CD4-positive, alpha-beta T cell treated with Interleukin-6 for 4 hours (primary cell): ENCODE measurements around the gene MEGF6.

Experiments used
- DNase-seq: peaks from one replicate; pipeline ENCODE4 v3.0.0-alpha.2; 2020; ENCODE audit warnings: mixed read lengths

MEGF6 gene

DNA sequence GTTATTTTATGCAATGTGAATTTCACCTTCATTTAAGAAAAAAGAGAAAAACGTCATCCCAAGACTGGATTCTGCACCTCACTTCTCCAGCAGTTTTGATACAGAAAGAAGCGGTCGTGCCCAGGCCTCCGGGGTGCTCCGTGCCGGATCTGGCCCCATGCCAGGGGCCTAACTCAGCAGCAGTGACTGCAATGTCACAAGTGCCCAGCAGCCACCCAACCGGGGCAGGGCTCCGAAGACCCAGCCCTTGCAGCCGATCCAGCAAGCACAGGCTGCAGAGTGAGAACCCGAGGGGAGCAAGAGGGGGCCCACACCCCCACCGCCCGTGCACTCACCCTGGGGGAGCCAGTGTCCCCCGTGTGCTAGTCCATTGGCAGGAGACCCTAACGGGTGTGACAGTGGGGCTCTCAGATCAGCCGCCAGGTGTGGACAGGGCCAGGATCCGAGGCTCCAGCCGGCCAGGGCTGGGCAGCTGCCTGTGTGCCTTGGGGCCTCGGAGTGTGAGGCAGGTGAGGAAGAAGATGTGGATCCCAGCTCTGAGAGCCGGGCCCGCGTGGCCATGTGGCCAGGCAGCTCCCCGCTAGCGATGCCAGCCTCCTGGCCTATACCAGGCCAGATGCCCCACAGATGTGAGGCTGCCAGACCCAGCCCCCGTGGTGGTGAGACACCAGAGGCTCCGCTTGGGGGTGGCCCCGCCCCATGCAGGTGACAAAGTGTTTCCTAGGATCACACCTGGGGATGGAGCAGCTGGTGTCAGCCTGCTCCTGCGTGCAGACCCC, 60.6 kb downstream of the MEGF6 start:
- no peak for DNase-seq

DNA sequence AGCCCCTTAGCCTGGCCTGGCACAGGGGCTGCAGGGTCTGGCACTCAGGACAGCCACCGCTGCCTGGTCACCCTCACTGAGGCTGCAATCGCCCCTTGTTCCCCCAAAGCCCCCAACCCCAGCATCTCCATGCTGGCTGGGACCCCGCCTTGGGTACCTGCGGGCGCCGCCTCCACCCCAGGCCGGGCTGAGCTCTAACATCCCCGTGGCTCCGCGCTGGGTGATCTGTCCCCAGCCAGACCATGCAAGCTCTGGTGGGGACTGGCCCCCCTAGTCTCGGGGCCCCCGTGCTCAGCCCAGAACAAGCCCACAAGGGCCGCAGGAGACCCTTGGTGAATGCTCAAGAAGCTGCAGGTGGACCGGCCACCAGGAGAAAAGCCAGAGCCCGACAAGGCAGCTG, 62.4 kb downstream of the MEGF6 start:
- no peak for DNase-seq

DNA sequence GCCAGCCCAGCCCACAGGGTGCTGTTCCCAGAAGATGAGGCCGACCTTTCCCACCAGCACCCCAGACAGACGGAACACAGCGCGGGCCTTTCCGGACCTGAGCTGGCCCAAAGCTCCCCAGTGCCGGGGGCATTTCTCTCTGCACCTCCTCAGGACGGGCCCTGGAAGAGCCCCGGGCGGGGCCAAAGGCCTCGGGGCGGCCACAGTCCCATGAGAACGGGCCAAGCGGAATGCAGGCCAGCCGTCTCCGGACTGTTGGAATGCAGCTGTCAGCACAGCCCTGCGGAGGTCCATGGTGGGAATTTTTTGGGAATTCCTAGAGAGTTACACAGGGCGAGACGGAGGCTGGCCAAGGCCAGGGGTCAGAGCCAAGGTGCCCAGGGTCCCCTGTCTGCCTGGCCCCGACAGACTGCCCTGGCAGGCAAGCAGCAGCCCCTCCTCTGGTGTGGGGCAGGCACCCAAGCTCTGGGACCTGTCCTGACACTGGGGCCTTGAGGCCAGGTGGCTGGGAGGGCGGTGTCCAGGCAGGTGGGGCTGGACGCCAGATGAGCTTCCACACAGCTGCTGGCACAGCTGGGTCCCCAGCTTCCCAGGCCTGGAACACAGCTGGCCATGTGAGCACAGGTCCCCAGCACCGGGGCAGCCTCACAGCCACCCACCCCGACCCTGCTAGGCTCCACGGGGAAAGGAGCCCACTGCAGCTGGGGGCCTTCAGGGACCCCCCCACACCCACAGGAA, 63.0 kb downstream of the MEGF6 start:
- DNase-seq: no peak

DNA sequence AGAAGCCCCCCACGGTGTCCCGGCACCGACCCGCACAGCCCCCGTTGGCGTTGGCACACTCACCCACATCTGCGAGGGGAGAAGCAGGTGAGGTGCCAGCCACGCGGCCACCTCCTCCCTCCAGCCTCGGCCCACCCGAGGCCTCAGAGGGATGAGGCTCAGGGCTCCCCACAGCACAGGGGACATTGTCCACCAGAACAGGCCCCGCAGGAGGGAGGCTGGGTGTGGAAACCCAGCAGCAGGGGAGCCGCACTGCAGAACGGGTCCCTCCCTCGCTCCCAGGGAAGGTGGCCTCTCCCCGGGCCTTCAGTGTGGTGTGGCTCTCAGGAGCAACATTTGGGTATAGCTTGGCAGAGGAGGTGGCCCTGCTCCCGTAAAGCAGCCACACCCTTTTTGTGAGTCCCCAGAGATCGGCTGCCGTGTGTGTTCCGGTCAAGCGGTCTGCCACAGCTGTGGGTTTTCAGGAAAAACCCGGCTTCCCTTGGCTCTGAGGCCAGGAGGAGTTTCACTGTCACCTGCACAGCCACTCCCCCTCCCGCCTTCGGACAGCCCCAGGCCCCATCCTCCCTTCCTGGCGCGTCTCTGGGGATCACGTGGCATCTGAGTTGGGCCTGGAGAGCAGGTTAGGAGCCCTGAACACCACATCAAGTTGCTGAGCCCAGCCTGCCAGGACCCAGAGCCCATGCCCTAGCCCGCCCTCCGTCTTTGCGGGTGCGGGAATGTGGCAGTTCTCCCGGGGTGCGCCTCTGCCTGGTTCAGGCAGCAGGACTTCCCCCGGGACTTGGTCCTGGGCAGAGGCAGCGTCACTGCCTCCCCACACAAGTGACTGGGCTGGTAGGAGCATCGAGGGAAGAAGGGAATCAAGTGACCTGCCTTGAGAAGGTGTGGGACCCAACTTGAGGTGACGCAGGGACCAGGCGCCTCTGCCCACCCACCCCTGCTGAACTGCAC, 64.0 kb downstream of the MEGF6 start:
- DNase-seq: no peak

DNA sequence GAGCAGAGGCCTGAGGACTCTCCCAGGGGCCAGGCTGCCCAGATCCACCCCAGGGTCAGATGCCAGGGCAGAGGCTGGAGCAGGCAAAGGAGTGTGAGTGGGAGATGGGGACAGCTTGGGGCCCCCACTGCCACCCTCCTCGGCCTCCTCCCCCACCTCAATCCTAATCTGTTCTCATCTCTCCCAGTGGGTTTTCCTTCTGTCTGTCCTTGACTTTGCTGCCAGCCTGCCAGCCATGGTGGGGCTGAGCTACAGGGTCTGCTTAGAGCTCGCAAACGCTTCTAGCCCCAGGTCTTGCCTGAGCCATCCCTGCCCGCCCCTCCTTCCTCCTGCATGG, 65.3 kb downstream of the MEGF6 start:
- no peak for DNase-seq

DNA sequence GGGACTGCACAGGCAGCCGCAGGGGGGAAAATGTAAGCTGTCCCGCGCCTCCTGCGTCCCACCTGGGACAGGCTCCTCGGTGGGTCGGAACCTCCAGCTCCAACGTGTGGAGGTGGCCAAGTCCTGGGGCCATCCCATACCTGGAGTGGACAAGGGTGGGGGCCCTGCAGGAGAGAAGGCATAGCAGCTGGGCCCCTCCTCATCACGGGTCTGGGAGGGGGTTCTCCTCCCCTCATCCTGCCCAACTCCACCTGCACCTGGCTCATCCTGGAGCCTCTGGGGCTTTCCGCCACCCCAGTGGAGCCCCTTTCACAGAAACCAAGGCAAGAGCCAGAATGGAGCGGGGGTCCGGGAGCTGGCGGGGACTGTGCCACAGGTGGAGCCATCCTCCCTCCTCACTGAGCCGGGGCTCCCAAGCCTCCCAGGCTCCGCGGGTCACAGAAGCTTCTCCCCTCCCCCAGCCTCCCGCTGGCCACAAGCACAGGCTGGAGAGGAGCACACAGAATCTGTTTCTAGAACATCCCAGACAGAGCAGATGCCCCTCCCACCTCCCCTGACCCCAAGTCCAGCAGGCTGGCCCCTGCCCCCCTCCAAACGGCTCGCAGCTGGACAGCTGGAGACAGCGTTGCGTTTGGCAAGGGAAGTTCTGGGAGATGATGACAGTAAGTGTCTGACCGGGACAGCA, 65.8 kb downstream of the MEGF6 start:
- DNase-seq: no peak

DNA sequence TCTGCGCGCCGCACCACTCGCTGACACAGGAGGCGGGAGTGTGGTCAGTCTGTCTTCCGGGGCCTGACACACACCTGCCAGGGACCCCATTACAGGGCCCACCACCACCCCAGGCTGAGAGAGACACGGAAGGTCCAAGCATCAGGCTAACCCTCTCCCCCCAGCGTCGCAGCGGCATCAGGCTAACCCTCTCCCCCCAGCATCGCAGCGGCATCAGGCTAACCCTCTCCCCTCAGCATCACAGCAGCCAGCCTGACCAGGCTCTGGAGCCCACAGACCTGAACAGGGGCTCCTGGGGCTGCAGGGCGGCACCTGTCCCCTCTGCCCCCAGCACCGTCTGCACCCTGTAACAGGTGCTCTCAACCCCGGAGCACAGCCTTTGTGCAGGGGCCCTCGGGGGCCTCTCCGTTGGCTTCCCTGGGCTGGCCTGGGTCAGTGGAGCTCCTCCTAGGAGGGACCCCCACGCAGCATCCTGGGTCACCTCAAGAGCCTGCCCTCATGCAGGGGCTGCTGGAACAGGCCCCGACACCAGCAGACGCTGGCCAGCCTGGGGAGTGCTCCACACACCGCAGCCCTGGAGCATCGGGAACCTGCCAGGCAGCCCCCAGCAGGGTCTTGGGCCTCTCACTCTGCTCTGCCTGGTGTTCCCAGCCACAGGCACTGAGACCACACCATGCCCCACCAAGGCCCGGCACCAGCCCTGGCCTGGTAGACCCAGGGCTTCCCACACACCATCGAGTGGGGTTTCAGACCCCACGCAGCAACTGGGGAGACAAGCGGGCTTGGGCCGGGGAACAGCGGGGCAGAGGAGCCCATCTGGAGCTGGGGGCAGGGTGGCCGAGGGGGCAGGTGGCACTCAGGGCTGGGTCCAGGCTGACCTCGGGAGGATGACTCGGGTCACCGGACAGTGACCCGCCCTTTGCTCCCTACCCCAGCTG, 67.0 kb downstream of the MEGF6 start:
- DNase-seq: no peak

DNA sequence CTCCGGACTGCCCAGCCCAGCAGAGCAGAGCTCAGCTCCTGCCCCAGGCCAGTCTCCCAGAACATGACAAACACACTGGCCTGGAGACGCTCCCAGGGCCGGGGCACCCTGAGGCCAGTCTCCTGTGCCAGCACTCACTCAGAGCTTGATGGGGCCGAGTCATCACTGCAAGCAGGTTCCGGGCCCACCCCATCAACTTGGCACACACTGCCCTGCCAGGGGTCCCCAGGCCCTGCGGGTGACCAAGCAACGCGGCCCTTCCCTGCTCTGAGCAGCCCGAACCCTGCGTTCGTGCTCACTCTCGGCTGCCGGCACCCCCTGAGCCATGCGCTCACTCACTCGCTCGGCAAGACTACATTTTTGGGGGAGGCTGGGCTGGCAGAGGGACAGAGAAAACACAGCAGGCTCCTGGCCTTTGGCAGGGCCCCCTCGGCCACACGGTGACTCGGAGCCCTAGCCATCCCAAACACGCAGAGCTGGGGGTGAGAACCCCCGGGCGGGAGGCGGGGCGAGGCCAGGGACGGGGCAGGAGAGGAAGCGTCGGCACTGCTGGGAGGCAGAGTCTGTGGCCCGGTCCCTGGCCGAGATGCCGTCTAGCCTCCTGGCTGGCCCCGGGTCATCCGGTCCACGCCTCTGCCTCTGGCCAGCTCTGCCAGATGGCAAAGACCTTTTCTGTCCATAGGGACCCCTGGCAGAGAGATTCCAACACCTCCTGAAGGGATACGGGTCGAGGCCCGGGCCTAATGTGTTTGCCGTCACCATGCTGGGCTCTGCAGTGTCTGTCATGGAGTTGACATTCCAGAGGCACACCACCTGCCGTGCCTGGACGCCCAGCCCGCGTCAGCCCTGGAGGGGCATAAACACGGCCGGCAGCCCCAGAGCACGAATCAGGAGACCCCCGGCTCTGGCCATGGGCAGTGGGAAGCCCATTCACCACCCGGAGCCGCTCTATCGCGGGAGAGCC, 68.0 kb downstream of the MEGF6 start:
- DNase-seq: no peak

DNA sequence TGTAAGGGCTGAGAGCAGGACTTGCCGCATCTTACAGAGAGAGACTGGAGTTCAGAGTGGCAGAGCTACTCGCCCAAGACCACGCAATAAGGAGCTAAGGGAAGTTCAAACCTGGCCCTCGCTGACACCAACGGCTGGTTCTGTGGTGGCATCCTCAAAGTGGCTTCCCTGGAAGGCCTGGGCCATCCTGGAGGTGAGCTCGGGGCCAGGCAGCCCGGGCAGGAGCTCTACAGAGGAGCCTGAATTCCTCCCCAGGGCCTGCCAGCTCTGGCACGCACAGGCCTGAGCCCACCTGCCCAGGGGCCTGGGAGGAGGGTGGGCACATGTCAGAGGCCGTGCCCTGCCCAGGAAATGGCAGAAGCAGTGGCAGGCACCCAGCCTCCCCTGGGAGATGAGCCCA, 68.6 kb downstream of the MEGF6 start:
- no peak for DNase-seq

DNA sequence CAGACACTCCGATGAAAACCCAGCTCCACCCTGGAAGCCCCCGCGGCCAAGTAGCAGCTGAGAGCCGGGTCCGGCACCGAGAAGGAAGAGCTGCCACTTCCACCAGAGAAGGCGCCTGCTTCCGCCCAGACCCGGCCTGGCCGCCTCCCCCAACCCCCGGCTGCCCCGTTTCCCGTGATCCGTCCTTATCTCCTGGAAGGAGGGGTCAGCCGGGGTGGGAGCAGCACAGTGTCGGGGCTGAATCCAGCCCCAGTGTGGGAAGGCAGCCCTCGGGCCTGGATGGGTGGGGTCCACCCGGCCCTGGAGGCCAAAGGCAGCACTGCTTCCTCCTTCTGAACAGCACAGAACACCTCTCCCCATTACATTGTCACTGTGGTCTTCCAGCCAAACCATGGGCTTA, 69.4 kb downstream of the MEGF6 start:
- no peak for DNase-seq

DNA sequence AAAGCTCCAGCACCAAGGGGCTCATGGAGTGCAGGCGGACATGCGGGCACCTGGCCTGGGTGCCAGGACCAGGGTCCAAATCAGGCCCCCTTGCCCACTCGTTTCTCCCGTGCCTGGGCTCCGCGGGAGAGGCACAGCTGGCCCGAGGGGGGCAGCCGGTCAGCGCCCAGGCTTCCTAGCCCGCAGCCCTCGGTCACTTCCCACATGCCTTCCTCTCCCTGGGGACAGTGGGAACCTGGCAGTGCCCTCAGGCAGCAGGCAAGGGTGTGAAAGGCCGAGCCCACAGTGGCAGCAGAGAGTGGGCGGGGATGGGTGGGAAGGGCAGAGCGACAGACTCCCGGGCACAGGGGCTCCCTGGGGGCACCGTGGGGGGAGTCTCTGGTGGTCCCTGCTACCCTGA, 69.8 kb downstream of the MEGF6 start:
- DNase-seq: no peak

DNA sequence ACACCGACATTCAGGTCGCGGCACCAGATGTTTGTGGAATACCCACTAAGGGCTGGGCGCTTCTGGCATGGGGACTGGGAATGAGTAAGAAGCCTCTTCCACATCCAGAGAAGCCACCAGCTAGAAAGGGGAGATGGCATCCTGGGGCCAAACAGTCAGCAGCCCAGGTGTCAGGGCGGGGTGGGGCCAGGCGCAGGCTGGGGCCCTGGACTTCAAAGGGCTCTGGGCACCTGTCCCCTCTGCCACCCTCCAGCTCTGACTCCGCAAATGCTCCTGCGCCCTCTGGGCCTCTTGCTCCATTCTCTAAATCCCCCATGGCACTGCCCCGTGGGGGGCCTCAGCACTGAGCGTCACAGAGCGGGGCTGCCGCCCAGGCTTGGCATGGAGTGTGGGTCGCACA, 70.4 kb downstream of the MEGF6 start:
- no peak for DNase-seq

DNA sequence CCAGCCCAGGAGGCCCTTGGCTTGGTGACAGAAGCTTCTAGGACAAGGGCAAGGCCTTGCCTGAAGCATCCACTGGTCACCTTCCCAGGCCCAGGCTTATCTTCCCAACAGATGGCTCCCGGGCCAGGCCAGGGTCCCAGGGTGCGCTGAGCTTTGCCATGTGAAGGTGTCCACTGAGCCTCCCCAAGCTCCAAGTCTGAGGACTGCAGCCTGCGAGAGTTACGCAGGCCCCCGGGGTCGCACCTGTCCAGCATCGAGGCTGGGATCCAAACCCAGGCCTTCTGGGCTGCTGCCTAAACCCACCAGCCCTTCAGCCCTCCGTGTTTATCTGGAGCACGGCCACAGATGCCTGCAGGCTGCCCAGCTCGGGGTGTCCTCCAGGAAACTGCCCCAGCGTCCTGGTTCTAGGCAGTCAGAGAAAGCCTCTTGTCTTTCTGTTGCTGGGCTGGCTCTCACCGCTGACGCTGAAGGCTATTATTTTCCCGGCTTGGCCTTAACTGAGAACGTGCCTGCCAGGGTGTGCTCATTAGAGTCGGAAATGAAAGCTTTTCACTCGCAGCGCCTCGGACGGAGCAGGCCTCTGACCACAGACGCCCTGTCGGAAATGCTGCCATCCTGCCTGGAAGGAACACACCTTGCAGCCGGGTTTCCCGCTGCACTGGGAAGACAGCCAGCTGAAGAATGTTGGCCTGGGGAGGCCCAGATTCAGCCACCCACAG, 71.4 kb downstream of the MEGF6 start:
- DNase-seq: no peak

DNA sequence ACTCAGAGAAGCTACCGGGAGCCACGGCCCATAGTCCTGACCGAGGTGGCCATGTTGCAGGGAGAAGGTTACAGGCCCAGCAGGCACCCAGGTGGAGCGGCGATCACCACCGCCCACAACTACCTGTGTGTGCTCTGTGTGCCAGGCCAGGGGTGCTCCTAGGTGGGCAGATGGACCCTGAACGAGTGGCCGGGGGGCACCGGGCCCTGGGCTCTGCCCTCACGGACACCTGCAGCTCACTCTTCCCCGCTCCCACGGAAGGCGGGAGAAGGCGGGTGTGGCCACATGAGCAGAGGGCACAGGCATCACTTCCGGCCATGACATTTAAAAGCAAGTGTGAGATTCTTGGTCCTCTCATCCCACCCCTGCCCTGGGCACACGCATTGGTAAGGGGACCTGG, 73.9 kb downstream of the MEGF6 start:
- DNase-seq: no peak

DNA sequence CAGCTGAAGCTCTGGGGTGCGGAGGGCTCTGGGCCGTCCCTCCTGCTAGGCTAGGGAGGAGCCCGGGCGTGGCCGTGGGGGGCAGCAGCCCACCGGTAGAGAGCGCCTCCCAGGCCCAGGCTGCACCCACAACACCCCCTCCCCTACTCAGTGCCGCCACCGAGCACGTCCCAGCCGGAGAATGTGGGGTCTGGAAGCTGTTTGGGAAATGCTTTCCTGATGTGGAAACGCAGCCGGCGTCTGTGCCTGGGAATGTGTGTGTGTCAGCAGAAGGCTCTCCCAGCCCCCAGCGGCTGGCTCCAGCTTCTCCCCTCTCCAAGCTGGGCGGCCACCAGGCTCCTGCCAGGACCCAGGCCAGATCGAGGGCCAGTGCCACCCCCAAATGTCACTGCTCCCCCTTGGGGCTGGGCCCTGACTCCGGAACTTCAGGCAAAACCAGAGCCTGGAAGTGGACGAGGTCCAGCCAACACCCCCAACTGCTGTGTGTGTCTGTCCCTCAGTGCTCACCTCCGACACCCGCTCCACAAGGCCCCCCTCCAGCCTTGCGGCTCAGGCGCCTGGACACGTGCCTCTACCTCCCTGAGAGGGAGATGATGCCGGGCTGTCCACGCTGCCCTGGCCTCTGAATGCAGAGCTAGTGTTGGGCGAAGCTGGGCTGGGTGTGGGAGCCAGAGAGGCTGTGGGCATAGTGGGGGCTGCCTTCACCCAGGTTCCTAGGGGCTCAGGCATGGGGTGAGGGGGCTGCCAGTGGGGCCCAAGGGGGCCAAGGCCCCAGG, 74.7 kb downstream of the MEGF6 start:
- no peak for DNase-seq

DNA sequence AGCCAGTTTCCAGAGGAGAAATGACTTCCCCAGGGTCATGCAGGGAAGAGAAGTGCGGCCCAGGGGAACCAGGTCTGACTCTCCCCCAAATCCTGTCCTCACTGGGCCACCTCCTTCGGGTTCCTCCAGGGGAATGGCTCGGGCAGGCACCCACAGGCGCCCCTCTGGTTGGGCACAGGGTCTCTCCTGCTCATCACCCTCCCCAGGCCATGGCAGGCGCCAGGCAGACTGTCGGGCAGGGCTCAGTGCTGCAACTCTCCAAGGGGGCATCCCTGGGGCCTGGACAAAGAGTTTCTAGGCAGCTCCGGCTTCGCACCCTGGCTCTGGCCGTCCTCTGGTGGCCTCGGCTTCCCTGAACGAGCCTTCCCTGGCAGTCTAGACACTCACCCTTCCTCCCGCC, 75.6 kb downstream of the MEGF6 start:
- no peak for DNase-seq

DNA sequence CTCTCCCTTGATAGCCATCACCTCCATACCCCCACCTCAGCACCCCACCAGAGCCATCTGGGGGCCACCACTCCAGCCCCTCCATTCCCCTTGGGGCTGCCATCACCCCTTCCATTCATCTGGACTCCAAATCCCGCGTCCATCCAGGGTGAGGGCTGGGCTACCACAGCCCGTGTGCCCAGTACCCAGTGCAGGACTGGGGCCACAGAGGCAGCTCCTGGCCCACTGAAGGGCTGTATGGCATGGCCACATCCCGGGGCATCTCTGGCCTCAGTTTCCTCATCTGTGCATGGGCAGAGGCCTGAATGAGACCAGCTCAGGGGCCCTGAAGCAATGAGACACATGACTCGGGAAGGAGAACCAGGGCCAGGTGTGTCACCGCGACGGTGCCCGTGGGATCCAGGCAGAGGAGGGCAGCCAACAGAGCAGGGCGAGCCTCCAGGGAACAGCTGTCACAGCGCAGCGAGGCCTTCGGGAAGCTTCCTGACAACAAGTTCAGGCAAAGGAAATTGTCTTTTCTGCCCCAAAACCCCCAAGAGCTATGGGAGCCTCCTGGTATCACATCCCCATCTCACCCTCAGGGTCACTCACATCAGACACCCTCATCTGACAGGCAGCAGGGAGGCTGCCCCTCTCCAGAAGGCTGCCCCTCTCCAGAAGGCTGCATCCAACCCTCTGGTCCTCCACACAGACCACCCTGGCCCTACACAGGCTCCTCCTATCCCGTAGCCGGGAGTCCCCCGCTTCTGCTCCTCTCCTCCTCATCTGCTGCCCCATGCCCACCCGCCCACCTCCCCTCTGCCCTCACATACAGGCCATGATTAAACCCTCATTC, 76.3 kb downstream of the MEGF6 start:
- DNase-seq: no peak
